ENCODE measurements around the gene TMEM131.

DNA sequence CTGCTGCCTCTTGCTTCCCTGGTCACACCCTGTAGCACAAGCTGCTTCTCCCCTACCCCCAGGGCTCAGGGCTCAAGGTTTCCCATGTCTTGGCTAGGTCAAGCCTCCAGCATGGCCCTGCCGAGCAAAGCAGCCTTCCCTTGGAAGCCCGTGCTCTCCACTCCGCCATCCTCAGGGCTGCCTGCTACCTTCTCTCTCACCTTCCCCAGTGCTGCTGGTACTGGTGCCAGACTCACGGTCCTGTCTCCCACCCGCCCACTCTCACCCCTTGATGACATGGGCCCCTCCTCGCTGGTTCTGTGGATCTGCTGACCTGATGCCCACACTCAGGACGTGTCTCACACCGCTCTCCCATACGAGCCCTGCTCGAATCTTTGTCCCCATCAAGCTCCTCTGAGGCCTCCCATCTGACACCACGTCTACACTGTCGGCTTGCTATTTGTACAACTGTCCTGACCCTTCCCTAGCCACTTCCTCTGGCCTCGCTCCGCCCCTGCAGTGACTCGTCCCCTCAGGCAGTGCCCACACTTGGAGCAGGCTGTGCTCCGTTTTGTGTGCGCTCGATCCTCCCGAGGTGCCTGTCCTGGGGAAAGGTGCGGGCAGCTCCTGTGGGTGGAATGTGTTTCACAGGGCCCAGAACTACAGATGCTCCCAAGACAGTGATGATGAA is 232.4 kb downstream of the TMEM131 start:
- TF ChIP-seq CHD2 (IDR thresholded peaks at IDR 0.05; ENCODE audit: low read length): no peak
- TF ChIP-seq EZH2 (IDR thresholded peaks at IDR 0.05; ENCODE audit: low read depth, low read length, severe bottlenecking): no peak
- TF ChIP-seq, protein P1, sequence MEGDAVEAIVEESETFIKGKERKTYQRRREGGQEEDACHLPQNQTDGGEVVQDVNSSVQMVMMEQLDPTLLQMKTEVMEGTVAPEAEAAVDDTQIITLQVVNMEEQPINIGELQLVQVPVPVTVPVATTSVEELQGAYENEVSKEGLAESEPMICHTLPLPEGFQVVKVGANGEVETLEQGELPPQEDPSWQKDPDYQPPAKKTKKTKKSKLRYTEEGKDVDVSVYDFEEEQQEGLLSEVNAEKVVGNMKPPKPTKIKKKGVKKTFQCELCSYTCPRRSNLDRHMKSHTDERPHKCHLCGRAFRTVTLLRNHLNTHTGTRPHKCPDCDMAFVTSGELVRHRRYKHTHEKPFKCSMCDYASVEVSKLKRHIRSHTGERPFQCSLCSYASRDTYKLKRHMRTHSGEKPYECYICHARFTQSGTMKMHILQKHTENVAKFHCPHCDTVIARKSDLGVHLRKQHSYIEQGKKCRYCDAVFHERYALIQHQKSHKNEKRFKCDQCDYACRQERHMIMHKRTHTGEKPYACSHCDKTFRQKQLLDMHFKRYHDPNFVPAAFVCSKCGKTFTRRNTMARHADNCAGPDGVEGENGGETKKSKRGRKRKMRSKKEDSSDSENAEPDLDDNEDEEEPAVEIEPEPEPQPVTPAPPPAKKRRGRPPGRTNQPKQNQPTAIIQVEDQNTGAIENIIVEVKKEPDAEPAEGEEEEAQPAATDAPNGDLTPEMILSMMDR (IDR thresholded peaks at IDR 0.05; ENCODE audit: control extremely low read depth in 1 of 3, insufficient read depth in 1 of 3, low read depth in 1 of 3, low read length in 3 of 3): no peak
- no peak for TF ChIP-seq FOSL1 (IDR thresholded peaks at IDR 0.05; ENCODE audit: insufficient read depth, low read depth, low read length)
- no peak for TF ChIP-seq JUN (IDR thresholded peaks at IDR 0.05; ENCODE audit: low read depth, low read length)
- no peak for TF ChIP-seq POU5F1 (IDR thresholded peaks at IDR 0.05; ENCODE audit: low read depth, low read length)
- TF ChIP-seq BCL11A (IDR thresholded peaks at IDR 0.05; ENCODE audit: low read depth in 2 of 2, low read length in 2 of 2): no peak
- TF ChIP-seq YY1 (IDR thresholded peaks at IDR 0.05; ENCODE audit: low read depth, low read length): no peak
- TF ChIP-seq SP2 (IDR thresholded peaks at IDR 0.05; ENCODE audit: low read length): no peak
- TF ChIP-seq TAF1 (IDR thresholded peaks at IDR 0.05; ENCODE audit: low read depth, low read length): no peak
- no peak for TF ChIP-seq BACH1 (IDR thresholded peaks at IDR 0.05; ENCODE audit: low read length)
- TF ChIP-seq TCF12 (IDR thresholded peaks at IDR 0.05; ENCODE audit: low read depth, low read length): no peak

Data from H1 (cell line).